Activated gamma-delta T cell treated with Interleukin-2 at 50 U/mL for 16 hours (primary cell): ENCODE data around the gene MYO19.
"Not testable (repeated sequence)": the region's sequence is repeated elsewhere in the genome, so short reads cannot be mapped to it uniquely, and the experiment has no call there.

Experiments used
- DNase-seq: peaks from one replicate; pipeline ENCODE4 v3.0.0-alpha.2; 2020

MYO19 gene

GRCh38 chr17:36459601-36460000 is 75.1 kb downstream of the MYO19 start:
- no peak for DNase-seq

GRCh38 chr17:36459045-36459444 is 75.6 kb downstream of the MYO19 start:
- DNase-seq, result no peak

GRCh38 chr17:36457701-36458100 is 77.0 kb downstream of the MYO19 start:
- not testable (repeated sequence) for DNase-seq

GRCh38 chr17:36452888-36453287 is 81.8 kb downstream of the MYO19 start:
- not testable (repeated sequence) for DNase-seq

GRCh38 chr17:36449997-36450396 is 84.7 kb downstream of the MYO19 start:
- DNase-seq, result not testable (repeated sequence)
